ENCODE results near the gene RASSF5. TPM values are rescaled to one million over a fixed set of nuclear protein-coding genes. Genes with fewer than 3 reads are reported as not detected.

RASSF5 gene
- total RNA-seq, 2 donors from 2014 or later: 9.9 to 17.5 TPM

- Histone ChIP-seq H3K4me1 (peaks cover 0 to 21% of the 10 kb centered on the region in 2 donors), H3K36me3 (no peaks in the 10 kb centered on the region), H3K27me3 (no peaks in the 10 kb centered on the region), H3K9me3 (no peaks in the 10 kb centered on the region), H3K4me3 (no peak overlapping the region), H3K27ac (peak overlapping the region in 1 of 2 donors; percentile 36)
- TF ChIP-seq CTCF (IDR thresholded peaks at IDR 0.05): no peak
- DNase-seq (ENCODE audit: low spot score): no peak
Observed at GRCh38 chr1:206573319-206573718, 66.0 kb downstream of the RASSF5 start.

GRCh38 chr1:206573762-206574161 is 66.4 kb downstream of the RASSF5 start:
- H3K4me1 ChIP-seq: peaks cover 0 to 22% of the 10 kb centered on the region in 2 donors
- TF ChIP-seq CTCF (IDR thresholded peaks at IDR 0.05): no peak

GRCh38 chr1:206575165-206575893 is 68.0 kb downstream of the RASSF5 start:
- Histone ChIP-seq H3K27me3 (no peaks in the 10 kb centered on the region), H3K27ac (peak overlapping the region; percentile 38 to 60), H3K36me3 (no peaks in the 10 kb centered on the region), H3K9me3 (no peaks in the 10 kb centered on the region), H3K4me3 (peak overlapping the region in 1 of 2 donors; percentile 9), H3K4me1 (peaks cover 0 to 34% of the 10 kb centered on the region in 2 donors)
- DNase-seq (ENCODE audit: low spot score): peak; percentile 76
- no peak for TF ChIP-seq CTCF (IDR thresholded peaks at IDR 0.05)

More at GRCh38 chr1:206573762-206574161, 66.4 kb downstream of the RASSF5 start:
- DNase-seq (ENCODE audit: low spot score): no peak
- Histone ChIP-seq H3K27me3 (no peaks in the 10 kb centered on the region), H3K4me3 (no peak overlapping the region), H3K9me3 (no peaks in the 10 kb centered on the region), H3K27ac (peak overlapping the region in 1 of 2 donors; percentile 36), H3K36me3 (no peaks in the 10 kb centered on the region)

- no peak for DNase-seq (ENCODE audit: low spot score)
- Histone ChIP-seq H3K27ac (peak overlapping the region; percentile 38 to 60), H3K4me1 (peaks cover 0 to 34% of the 10 kb centered on the region in 2 donors), H3K36me3 (no peaks in the 10 kb centered on the region), H3K4me3 (no peak overlapping the region), H3K27me3 (no peaks in the 10 kb centered on the region), H3K9me3 (no peaks in the 10 kb centered on the region)
- no peak for TF ChIP-seq CTCF (IDR thresholded peaks at IDR 0.05)
Observed at GRCh38 chr1:206575894-206576737, 68.8 kb downstream of the RASSF5 start.

GRCh38 chr1:206577626-206578025 is 70.3 kb downstream of the RASSF5 start:
- peaks cover 0 to 34% of the 10 kb centered on the region in 2 donors for H3K4me1 ChIP-seq
- no peak for DNase-seq (ENCODE audit: low spot score)
- H3K9me3 ChIP-seq: no peaks in the 10 kb centered on the region
- H3K36me3 ChIP-seq: no peaks in the 10 kb centered on the region
- no peak overlapping the region for H3K27ac ChIP-seq
- H3K4me3 ChIP-seq: no peak overlapping the region
- TF ChIP-seq CTCF (IDR thresholded peaks at IDR 0.05): no peak
- no peaks in the 10 kb centered on the region for H3K27me3 ChIP-seq

All from right atrium auricular region (tissue), 2 donors.